LoVo (cell line): ENCODE measurements around the gene ACHE.

Experiments used
- DNase-seq: peaks from one replicate; pipeline ENCODE4 v3.0.0-alpha.2; 2016; ENCODE audit warnings: low spot score

The ACHE gene

DNA sequence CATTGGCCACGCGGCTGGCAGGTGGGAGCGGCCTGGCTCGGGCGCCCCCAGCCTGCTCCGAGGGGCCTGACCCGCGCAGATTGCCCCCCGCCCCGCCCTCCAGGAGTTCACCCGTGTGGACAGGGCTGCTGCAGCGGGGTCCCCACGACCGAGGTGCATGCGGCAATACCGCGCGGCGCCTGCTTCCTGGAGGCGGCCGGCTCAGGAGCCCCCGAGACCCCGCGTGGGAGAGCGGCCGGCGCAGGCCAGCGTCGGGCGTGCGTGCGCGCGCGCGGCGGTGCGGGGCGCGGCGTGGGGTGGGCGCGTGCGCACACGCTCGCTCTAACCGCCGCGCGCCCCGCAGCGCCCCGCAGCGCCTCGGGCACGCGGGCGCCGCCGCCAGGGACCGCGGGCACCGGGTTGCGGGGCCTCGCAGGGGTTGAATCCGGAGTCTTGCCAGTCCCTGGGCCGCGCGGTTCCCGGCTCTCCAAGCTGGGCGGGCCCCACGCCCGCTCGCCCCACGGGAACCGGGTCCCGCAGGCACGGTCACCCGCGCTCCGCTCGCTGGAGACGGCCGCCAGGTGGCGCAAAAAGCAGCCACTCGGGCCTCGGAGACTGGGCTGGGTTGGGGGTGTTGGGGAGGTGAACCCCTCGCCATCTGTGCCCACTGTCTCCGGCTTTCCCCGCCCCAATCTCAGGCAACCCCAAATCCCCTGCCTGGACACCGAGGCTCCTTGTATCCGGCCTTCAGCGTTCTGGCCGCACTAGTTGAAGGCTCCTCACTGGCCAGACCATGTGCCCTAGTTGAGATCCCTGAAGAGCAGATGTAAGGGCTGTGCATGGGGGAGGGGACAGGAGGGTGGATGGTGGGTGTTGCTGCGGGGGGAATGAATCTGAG, 1.3 kb upstream of the ACHE start:
- peak; percentile 63 for DNase-seq

DNA sequence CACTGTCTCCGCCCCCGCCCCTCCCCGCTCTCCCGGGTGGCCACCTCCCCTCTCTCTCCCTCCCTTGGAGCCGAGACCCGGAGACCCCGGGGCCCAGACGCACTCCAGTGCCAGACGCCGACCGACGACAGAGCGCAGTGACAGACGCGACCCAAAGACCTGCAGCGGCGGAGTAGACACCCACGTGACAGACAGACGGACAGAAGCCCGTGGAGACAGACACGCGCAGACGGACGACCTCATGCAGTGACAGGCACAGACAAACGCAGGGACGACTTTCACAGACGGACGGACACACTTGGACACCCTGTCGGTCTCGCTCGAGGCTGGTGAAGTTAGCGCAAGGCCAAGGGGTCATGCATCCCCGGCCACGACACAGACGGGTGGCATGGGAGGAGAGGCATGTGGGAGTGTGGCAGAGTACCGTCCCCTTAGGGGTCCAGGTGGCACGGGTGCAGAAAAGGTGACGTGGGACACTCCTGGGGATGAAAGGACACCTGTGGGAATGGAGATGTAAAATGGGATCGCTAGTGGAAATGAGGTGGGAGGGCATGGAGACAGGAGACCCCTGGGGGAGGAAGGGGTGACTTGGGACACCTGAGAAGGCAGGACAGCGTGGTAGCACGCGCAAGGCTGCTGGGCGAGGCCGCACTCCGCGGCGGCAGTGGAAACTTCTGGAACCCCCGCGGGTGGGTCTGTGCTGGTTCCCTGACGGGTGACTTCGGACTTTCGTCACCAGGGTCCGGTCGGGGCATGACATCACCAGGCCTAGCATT, 456 bp upstream of the ACHE start:
- peak; percentile 63 for DNase-seq

DNA sequence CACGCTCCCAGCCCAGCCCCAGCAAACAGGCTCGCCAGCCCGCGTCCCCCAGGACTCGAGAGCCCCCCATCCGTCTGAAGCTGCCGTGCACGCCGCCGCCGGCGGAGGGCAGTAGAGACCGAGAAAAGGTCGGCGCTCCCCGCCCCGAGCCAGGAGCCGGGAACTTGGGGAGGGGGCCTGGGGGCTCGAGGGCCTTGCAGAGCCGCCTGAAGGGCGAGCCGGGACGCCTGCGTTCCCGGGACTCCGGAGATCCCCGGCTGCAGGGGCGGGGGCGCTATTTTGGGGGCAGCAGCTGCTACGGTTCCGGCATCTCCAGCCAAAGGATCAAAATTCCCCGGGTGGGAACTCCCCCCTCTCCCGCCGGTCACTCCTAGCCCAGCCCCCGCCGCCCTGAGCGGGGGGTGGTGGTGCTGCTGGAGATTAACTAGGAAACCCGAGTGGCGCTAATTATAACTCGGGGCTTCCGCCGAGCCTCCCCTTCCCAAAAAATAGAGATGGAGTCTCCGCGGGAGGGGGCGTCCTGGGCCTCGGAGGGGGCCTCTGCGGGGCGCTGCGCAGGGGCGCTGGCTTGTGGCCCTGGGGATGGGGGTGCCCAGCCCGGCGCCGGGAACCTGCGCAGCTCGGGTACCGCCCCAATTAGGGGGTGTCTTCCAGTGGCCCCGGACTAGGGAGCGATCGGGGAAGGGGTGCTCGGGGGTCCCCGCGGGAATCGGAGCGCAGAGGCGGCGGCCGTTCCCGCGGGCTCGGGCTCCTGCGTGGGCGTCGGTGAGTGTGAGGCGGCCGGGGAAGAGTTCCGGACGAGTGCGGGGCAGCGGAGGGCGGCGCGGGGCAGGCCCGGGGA, 608 bp downstream of the ACHE start:
- peak; percentile 57 for DNase-seq

DNA sequence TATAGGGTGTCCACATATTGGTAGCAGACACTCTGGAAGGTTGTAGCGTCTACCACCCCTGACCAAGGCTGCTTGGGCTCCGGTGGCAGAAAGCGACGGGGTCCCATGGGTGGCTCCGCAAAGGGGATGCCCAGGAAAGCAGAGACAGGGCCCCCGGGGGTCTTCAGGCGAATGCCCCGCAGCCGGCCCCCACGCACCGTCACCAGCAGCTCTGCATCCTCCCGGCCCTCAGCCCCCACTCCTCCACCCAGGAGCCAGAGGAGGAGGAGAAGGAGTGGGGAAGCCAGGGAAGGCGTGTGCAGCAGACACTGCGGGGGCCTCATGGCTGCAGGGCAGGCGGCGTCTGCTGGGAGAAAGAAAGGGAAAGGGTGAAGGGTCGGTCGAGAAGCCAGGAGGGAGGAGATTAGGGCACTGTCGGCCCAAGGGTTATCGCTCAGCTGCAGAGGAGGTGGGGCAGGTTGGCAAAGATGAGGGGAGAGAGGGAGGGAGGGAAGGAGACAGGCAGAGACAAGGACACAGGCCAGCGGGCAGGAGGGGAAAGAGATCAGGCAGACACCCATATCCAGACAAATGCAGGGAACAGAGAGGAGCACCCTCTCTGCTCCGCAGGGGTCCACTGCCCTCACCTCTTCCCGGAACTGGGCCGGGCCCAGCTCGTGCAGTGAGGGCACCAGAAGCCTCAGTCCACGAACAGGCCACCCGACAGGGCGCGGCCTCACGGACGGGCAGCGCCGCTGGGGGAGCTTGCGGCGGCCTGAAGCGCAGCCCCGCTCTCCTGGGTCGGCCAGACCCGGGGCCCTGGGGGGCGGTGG, 1.6 kb downstream of the ACHE start:
- DNase-seq, result no peak

GRCh38 chr7:100893318-100893895, 2.3 kb downstream of the ACHE start:
- DNase-seq, result no peak

GRCh38 chr7:100892364-100893317, 3.0 kb downstream of the ACHE start:
- DNase-seq, result no peak

- no peak for DNase-seq
These were observed 4.0 kb downstream of the ACHE start for GRCh38 chr7:100891568-100892247.

DNA sequence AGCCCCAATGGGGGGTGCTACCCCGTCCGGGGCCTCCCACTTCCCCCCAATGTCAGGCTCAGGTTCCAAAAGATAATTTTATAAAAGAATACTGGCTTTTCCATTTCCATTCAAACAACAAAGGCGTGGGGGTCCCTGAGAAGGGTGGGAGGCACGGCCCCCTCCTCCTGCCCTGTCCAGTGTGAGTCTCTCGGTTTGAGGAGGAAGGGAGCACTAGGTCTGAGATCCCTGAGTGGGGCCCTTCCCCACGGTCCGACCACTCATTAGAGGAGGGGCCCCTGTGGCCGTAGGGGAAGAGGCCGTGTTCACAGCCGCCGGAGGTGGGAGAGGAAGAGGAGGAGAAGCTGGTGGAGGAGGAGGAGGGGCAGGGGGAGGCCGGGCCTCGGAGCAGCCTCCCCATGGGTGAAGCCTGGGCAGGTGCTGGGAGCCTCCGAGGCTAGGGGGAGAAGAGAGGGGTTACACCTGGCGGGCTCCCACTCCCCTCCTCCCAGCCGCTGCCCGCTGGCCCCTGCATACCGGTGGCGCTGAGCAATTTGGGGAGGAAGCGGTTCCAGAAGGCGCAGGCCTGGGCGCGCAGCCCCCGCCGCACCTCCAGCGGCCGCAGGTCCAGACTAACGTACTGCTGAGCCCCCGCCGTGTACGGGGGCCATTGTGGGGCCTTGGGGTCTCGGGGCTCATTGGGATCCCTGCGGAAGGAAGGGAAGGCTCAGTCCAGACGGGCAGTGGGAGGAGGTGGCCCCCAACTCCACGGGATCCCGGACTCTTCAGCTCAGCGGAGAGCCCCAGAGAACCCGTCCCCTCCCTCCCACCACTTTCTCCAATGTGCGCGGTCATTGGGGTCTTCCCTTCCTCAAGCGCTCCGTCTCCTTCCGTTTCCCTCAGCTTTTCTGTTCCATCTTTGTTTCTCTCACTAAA, 4.8 kb downstream of the ACHE start:
- DNase-seq, result no peak

GRCh38 chr7:100888988-100889750, 6.5 kb downstream of the ACHE start, which contains the start of gene UFSP1:
TSS of gene UFSP1 (minus strand) at chr7:100889715. CDS start at chr7:100889271, 444 bp downstream.
- no peak for DNase-seq

- no peak for DNase-seq
These were observed 7.2 kb downstream of the ACHE start for GRCh38 chr7:100888291-100888987.

DNA sequence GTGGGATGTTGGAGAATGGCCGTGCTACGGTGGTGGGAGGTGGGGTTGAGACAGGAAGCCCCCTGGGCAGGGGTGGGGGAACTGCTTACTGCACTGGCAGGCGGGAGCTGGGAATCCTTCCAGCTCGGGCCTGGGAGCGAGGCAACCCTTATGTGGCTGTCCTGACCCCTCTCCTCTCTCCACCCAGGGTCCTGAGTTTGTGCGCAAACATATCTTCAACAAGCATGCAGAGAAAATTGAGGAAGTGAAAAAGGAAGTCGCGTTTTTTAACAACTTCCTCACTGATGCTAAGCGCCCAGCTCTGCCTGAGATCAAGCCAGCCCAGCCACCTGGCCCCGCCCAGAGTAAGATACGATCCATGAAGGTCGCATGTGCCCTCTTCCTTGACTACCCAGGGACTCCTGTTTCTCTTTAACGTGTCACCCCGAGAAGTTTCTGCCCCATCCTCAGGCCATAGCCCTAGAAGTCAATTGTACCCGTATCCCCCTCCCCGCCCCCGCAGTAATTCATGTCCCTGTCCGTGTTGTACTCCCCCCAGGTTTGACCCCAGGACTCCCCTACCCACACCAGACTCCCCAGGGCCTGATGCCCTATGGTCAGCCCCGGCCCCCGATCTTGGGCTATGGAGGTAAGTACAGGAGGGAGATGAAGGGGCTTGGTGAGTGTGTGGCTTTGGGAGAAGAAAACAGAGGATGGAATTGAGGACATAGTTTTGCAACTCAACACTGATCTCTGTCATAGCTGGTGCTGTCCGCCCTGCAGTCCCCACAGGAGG, 8.0 kb downstream of the ACHE start:
- no peak for DNase-seq

- DNase-seq, result no peak
These were observed 8.7 kb downstream of the ACHE start for GRCh38 chr7:100886936-100887515.

DNA sequence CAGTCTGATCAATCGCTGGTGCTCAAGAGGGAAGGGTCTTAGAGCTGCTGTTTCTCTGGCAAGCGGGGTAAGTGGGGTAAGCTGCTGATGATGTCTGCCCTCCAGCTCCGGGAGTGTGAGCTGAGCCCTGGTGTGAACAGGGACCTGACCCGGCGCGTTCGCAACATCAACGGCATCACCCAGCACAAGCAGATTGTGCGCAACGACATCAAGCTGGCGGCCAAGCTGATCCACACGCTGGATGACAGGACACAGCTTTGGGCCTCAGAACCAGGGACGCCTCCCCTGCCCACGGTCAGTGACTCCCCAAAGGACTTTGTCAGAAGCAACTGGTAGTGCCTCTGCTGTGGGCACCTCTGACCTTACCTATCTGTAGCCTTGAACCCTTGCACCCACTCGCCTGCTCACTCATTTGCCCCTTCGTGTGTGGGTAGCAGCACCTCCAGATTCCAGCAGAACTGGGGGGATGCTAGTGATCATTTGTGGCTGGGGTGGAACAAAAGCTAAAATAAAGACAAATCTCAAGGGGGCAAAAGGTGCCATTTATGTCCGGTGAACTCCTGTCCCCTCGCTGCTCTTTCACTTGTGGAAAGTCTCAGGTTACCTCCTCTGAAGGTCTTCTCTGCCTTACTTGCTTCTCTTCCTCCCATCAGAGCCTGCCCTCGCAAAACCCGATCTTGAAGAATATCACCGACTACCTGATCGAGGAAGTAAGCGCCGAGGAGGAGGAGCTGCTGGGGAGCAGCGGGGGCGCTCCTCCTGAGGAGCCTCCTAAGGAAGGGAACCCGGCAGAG, 9.3 kb downstream of the ACHE start:
- DNase-seq, result no peak

DNA sequence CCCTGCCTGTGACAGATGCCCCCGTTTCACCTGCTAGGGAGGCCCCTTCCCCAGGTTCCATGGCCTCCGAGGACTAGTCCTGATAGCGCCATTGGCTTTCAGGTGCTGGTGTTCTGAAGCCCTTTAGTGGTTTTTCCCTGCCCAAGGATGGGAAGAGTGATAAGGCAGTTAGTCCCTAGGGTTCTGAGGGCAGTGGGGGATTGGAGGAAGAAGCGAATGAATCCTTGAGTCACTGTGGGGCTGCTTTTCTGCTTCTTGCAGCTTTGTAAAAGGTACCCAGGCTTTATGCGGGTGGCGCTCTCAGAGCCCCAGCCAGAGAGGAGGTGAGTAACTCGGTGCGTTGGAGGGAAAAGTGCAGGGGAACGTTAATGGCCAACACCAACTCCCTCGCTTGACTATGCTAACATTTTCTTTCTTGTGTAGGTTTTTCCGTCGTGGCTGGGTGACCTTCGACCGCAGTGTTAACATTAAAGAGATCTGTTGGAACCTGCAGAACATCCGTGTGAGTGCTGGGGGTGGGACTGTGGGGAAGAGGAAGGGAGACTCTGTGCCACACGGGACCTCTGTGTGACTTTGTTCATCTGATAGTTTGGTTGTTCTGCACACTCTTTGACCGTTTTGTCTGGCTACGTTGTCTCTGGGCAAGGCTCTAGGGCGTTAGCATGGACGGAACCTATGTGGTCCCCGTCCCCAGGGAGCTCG, 10.1 kb downstream of the ACHE start:
- DNase-seq, result no peak
